Liver (tissue), 9 donors: ENCODE data around the gene USP24. TPM values are rescaled to one million over a fixed set of nuclear protein-coding genes. Genes with fewer than 3 reads are reported as not detected.

Source experiments
- DNase-seq: peaks from one replicate; pipeline ENCODE4 v3.0.0-alpha.2; 2017; ENCODE audit warnings: low spot score
- H3K27ac ChIP-seq, 2 donors: one replicate each; pipeline ENCODE4 v1.7.0; 2013; ENCODE audit warnings: inconsistent platforms in 2 of 2, low read length in 2 of 2, control low read depth in 1 of 2, low read depth in 1 of 2, mild to moderate bottlenecking in 1 of 2
- H3K27me3 ChIP-seq, 4 donors: one replicate each; pipeline versions ENCODE4 v1.6.1 to v1.7.0; 2013; ENCODE audit warnings: low read length in 3 of 4, inconsistent platforms in 1 of 4, mild to moderate bottlenecking in 1 of 4, moderate library complexity in 1 of 4; ENCODE audit not compliant: control insufficient read depth in 4 of 4, insufficient read depth in 4 of 4
- H3K36me3 ChIP-seq, 4 donors: one replicate each; pipeline versions ENCODE4 v1.6.1 to v1.7.0; 2013; ENCODE audit warnings: low read length in 3 of 4, mild to moderate bottlenecking in 3 of 4, low read depth in 1 of 4, moderate library complexity in 1 of 4; ENCODE audit not compliant: control insufficient read depth in 4 of 4, insufficient read depth in 3 of 4
- H3K4me1 ChIP-seq, 4 donors: one replicate each; pipeline versions ENCODE4 v1.6.1 to v1.7.0; 2013; ENCODE audit warnings: low read length in 3 of 4, mild to moderate bottlenecking in 3 of 4, moderate library complexity in 1 of 4; ENCODE audit not compliant: control insufficient read depth in 4 of 4, insufficient read depth in 4 of 4
- H3K4me3 ChIP-seq, 3 donors: one replicate each; pipeline versions ENCODE4 v1.6.1 to v1.7.0; 2013; ENCODE audit warnings: low read length in 3 of 3, control low read depth in 1 of 3, low read depth in 1 of 3, mild to moderate bottlenecking in 1 of 3
- H3K9ac ChIP-seq, 2 donors: one replicate each; pipeline ENCODE4 v1.7.0; 2013; ENCODE audit warnings: low read length in 2 of 2, mild to moderate bottlenecking in 2 of 2, moderate library complexity in 2 of 2, control low read depth in 1 of 2, low read depth in 1 of 2
- H3K9me3 ChIP-seq, 4 donors: one replicate each; pipeline versions ENCODE4 v1.6.1 to v1.7.0; 2013; ENCODE audit warnings: low read length in 3 of 4; ENCODE audit not compliant: control insufficient read depth in 4 of 4
- FOXA1 ChIP-seq: IDR thresholded peaks from 2 replicates; pipeline ENCODE4 v1.6.1; 2016; ENCODE audit warnings: antibody characterized with exemption
- FOXA2 ChIP-seq: IDR thresholded peaks from 2 replicates; pipeline ENCODE4 v1.6.1; 2016; ENCODE audit warnings: antibody characterized with exemption
- GABPA ChIP-seq, 2 donors: IDR thresholded peaks in 1 of 2; conservative IDR thresholded peaks in 1 of 2; 2 replicates each; pipeline ENCODE4 v1.6.1; 2016; ENCODE audit warnings: antibody characterized with exemption in 2 of 2, mild to moderate bottlenecking in 1 of 2, moderate library complexity in 1 of 2
- HNF4A ChIP-seq, 2 donors: conservative IDR thresholded peaks; 2 replicates each; pipeline ENCODE4 v1.6.1; 2016; ENCODE audit warnings: antibody characterized with exemption in 2 of 2, mild to moderate bottlenecking in 2 of 2
- HNF4G ChIP-seq: IDR thresholded peaks from 2 replicates; pipeline ENCODE4 v1.6.1; 2016; ENCODE audit warnings: antibody characterized with exemption
- JUND ChIP-seq, 2 donors: IDR thresholded peaks; 2 replicates each; pipeline ENCODE4 v1.6.1; 2016; ENCODE audit warnings: antibody characterized with exemption in 2 of 2
- NR2F2 ChIP-seq: IDR thresholded peaks from 2 replicates; pipeline ENCODE4 v1.6.1; 2016; ENCODE audit warnings: antibody characterized with exemption
- RAD21 ChIP-seq, 2 donors: IDR thresholded peaks; 2 replicates each; pipeline ENCODE4 v1.6.1; 2016; ENCODE audit warnings: antibody characterized with exemption in 2 of 2, mild to moderate bottlenecking in 2 of 2
- RXRA ChIP-seq, 2 donors: IDR thresholded peaks; 2 replicates each; pipeline ENCODE4 v1.6.1; 2017 to 2018; ENCODE audit warnings: antibody characterized with exemption in 2 of 2, mild to moderate bottlenecking in 1 of 2
- SP1 ChIP-seq: IDR thresholded peaks from 2 replicates; pipeline ENCODE4 v1.6.1; 2018; ENCODE audit warnings: antibody characterized with exemption, mild to moderate bottlenecking
- TAF1 ChIP-seq: conservative IDR thresholded peaks from 2 replicates; pipeline ENCODE4 v1.6.1; 2016; ENCODE audit warnings: antibody characterized with exemption, mild to moderate bottlenecking
- YY1 ChIP-seq: IDR thresholded peaks from 2 replicates; pipeline ENCODE4 v1.6.1; 2016; ENCODE audit warnings: antibody characterized with exemption, mild to moderate bottlenecking
- WGBS: extraction: QIAGEN DNeasy Blood & Tissue Kit; methylation state at CpG from one replicate; pipeline ENCODE4 v1.1.7; 2013; 5-methylcytosine and 5-hydroxymethylcytosine counted together
- polyA plus RNA-seq, 2 donors: library from polyadenylated mRNA; stranded (reverse) in 1 of 2; unstranded in 1 of 2; fragments of 200-250 nt in 1 of 2; fragments of >200 nt in 1 of 2; fragmentation: Nextera tagmentation in 1 of 2; extraction: Ambion mirVana in 1 of 2; gene quantifications; one replicate each; pipeline versions ENCODE4 v1.2.1 to v1.2.3, GENCODE V29; 2013 to 2015
- total RNA-seq, 2 donors: library from RNA; depleted of rRNA; stranded (reverse); fragments of >200 nt; gene quantifications; one replicate each; pipeline ENCODE4 v1.2.3, GENCODE V29; 2014
- TF ChIP-seq, protein P1 (sequence below): IDR thresholded peaks from 2 replicates; pipeline ENCODE4 v1.6.1; 2016; ENCODE audit warnings: antibody characterized with exemption
- TF ChIP-seq, protein P2 (sequence below): fragments of 150-350 bp; IDR thresholded peaks from 2 replicates; pipeline ENCODE4 v1.5.1; 2017; ENCODE audit warnings: improper control_type of control experiment, low read depth, low read length; ENCODE audit not compliant: missing input control
- TF ChIP-seq, protein P3 (sequence below): IDR thresholded peaks from 2 replicates; pipeline ENCODE4 v1.6.1; 2016; ENCODE audit warnings: antibody characterized with exemption
- donor health status: healthy.
- donor health status: healthy.
- donor health status: healthy.
- donor health status: healthy.
- donor health status: healthy.

USP24 gene
- total and polyA plus RNA-seq, 4 donors = 7.0 to 75.8 (median 20.3) TPM

DNA sequence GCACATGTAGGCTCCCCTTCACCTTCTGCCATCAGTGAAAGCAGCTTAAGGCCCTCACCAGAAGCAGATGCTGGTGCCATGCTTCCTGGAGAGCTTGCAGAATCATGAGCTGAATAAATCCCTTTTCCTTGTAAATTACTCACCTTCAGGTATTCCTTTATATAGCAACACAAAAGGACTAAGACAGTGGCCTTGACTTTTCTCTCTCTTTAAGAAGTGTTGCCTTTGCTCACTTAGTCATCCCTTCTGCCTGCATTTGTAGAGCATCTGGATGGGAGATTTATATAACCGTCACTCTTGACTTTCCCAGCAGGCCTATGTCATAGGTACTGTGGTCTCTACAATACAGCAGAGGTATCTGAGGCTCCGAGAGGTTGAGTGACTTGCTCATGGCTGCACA is 172.2 kb downstream of the USP24 start:
- H3K9me3 ChIP-seq = no peaks in the 10 kb centered on the region
- no peak overlapping the region for H3K9ac ChIP-seq
- H3K4me1 ChIP-seq = peaks cover 19 to 85% (median 63%) of the 10 kb centered on the region in 4 donors
- WGBS = 86% methylated on average over 2 of the region's 2 CpGs
- TF ChIP-seq FOXA2 (no peak), YY1 (no peak), SP1 (no peak), FOXA1 (no peak), NR2F2 (no peak), RXRA (IDR thresholded peaks at IDR 0.05) (no peak), TAF1 (no peak), HNF4G (no peak), GABPA (IDR thresholded peaks at IDR 0.05 in 1 of 2, conservative IDR thresholded peaks at IDR 0.05 in 1 of 2) (no peak), JUND (IDR thresholded peaks at IDR 0.05) (no peak), HNF4A (conservative IDR thresholded peaks at IDR 0.05) (no peak)
- TF ChIP-seq, protein P1, sequence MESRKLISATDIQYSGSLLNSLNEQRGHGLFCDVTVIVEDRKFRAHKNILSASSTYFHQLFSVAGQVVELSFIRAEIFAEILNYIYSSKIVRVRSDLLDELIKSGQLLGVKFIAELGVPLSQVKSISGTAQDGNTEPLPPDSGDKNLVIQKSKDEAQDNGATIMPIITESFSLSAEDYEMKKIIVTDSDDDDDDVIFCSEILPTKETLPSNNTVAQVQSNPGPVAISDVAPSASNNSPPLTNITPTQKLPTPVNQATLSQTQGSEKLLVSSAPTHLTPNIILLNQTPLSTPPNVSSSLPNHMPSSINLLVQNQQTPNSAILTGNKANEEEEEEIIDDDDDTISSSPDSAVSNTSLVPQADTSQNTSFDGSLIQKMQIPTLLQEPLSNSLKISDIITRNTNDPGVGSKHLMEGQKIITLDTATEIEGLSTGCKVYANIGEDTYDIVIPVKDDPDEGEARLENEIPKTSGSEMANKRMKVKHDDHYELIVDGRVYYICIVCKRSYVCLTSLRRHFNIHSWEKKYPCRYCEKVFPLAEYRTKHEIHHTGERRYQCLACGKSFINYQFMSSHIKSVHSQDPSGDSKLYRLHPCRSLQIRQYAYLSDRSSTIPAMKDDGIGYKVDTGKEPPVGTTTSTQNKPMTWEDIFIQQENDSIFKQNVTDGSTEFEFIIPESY = no peak
- TF ChIP-seq, protein P2, sequence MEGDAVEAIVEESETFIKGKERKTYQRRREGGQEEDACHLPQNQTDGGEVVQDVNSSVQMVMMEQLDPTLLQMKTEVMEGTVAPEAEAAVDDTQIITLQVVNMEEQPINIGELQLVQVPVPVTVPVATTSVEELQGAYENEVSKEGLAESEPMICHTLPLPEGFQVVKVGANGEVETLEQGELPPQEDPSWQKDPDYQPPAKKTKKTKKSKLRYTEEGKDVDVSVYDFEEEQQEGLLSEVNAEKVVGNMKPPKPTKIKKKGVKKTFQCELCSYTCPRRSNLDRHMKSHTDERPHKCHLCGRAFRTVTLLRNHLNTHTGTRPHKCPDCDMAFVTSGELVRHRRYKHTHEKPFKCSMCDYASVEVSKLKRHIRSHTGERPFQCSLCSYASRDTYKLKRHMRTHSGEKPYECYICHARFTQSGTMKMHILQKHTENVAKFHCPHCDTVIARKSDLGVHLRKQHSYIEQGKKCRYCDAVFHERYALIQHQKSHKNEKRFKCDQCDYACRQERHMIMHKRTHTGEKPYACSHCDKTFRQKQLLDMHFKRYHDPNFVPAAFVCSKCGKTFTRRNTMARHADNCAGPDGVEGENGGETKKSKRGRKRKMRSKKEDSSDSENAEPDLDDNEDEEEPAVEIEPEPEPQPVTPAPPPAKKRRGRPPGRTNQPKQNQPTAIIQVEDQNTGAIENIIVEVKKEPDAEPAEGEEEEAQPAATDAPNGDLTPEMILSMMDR = no peak
- TF ChIP-seq, protein P3, sequence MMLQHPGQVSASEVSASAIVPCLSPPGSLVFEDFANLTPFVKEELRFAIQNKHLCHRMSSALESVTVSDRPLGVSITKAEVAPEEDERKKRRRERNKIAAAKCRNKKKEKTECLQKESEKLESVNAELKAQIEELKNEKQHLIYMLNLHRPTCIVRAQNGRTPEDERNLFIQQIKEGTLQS = no peak
- H3K27ac ChIP-seq = no peak overlapping the region
- DNase-seq = no peak
- H3K4me3 ChIP-seq = peak overlapping the region in 1 of 3 donors; percentile 80
- H3K27me3 ChIP-seq = no peaks in the 10 kb centered on the region
- H3K36me3 ChIP-seq = peaks cover 3 to 9% (median 6%) of the 10 kb centered on the region in 4 donors

DNA sequence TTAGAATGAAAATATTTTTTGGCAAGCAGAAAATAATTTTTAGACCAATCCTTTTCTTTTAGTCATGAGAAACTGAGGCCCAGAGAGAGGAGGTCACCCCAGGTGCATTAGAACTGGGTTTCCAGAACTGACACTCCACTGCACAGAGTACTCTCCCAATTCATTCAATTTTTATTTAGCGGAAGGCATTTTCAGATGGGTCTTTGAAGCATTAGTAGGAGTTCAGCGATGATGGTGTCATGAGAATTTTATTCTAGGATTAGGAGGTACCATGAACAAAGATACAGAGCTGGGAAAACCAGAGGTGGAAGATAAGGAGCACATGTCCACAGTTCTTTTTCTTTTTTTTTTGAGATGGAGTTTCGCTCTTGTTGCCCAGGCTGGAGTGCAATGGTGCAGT is 173.6 kb downstream of the USP24 start:
- DNase-seq = no peak
- no peaks in the 10 kb centered on the region for H3K27me3 ChIP-seq
- no peak for TF ChIP-seq GABPA (IDR thresholded peaks at IDR 0.05 in 1 of 2, conservative IDR thresholded peaks at IDR 0.05 in 1 of 2)
- TF ChIP-seq RXRA (IDR thresholded peaks at IDR 0.05) = no peak
- TF ChIP-seq JUND (IDR thresholded peaks at IDR 0.05) = no peak
- no peak for TF ChIP-seq FOXA2
- TF ChIP-seq FOXA1 = no peak
- TF ChIP-seq, protein P1 = no peak
- no peak for TF ChIP-seq TAF1
- TF ChIP-seq RAD21 (IDR thresholded peaks at IDR 0.05) = no peak
- TF ChIP-seq HNF4G = no peak
- TF ChIP-seq, protein P3 = no peak
- H3K4me1 ChIP-seq = peaks cover 17 to 78% (median 58%) of the 10 kb centered on the region in 4 donors
- H3K9ac ChIP-seq = no peak overlapping the region
- 58% methylated on average over 3 of the region's 3 CpGs for WGBS
- H3K27ac ChIP-seq = no peak overlapping the region
- peak overlapping the region; percentile 67 to 91 (median 80) for H3K4me3 ChIP-seq
- H3K36me3 ChIP-seq = peaks cover 0 to 5% (median 3%) of the 10 kb centered on the region in 4 donors
- no peaks in the 10 kb centered on the region for H3K9me3 ChIP-seq
